GM19351 (cell line): ENCODE data around the gene PHF14.
A peak's percentile ranks its signal among the peaks of the same experiment; 100 is the strongest.
"Not testable (repeated sequence)": the region's sequence is repeated elsewhere in the genome, so short reads cannot be mapped to it uniquely, and the experiment has no call there.

Experiments
- ATAC-seq: cut with Tn5 transposase; IDR thresholded peaks from one replicate; pipeline ENCODE4 v1.9.1; 2021; ENCODE audit warnings: mild to moderate bottlenecking, moderate library complexity; ENCODE audit not compliant: unreplicated experiment

PHF14 gene, protein sequence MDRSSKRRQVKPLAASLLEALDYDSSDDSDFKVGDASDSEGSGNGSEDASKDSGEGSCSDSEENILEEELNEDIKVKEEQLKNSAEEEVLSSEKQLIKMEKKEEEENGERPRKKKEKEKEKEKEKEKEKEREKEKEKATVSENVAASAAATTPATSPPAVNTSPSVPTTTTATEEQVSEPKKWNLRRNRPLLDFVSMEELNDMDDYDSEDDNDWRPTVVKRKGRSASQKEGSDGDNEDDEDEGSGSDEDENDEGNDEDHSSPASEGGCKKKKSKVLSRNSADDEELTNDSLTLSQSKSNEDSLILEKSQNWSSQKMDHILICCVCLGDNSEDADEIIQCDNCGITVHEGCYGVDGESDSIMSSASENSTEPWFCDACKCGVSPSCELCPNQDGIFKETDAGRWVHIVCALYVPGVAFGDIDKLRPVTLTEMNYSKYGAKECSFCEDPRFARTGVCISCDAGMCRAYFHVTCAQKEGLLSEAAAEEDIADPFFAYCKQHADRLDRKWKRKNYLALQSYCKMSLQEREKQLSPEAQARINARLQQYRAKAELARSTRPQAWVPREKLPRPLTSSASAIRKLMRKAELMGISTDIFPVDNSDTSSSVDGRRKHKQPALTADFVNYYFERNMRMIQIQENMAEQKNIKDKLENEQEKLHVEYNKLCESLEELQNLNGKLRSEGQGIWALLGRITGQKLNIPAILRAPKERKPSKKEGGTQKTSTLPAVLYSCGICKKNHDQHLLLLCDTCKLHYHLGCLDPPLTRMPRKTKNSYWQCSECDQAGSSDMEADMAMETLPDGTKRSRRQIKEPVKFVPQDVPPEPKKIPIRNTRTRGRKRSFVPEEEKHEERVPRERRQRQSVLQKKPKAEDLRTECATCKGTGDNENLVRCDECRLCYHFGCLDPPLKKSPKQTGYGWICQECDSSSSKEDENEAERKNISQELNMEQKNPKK

DNA sequence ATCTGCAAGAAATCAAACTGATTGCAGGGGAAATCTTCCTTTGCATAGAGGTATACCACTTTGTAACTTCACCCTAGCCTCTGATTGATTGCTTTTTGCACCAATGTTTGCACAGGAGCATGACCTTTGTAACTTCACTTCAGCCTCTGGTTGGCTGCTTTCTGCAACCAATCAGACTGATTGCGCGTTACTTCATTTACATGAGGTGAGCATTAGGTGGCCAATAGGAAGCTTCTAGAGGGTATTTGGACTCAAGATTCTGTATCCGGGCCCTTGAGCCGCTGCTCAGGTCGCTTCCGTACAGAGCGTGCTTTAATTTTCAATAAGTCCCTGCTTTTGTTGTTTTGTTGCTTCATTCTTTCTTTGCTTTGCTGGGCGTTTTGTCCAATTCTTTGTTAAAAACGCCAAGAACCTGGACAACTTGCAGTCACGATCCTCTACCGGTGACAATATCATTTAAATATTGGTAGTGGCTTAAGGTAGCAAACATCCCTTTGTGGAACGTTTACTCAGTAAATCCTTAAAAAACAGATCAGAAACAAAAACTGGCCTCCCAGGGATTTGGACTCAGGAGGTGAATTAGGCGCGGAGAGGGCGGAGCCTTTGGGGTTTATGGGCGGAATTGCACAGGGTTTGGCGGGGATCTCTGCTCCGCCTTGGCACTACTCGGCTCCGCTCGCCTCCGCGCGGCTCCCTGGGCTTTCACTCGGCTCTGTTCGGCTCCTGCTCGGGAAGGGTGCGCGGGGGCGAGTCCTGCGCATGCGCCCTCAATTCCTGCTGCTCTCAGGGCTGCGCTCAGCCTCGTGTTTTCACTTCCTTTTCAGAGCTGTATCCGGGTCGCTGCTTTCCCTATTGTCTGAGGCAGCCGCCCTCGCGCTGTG lies at the start of gene PHF14:
TSS of gene PHF14 (plus strand) at position 812 of the 881 bp plus-strand sequence. CDS start 452 bp downstream, outside the sequence.
- ATAC-seq, result peak; percentile 94

DNA sequence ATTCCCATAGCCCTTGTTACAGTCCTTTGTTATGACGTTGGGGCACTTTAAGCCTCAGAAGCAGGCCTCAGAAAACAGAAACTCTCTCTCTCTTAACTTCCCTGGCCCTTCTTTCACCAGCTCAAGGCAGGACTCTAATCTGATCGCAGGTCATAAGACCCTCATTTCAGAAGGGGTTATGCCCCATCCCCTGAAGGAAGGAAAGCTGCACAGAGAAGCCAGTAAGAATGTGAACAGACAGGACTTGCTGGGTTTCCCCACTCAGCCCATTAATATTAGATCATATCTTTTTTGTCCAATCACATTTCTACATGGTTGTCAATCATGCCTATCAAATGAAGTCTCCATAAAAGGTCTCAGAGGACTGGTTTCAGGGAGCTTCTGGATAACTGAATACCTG lies 49.3 kb upstream of the PHF14 start:
- no peak for ATAC-seq

DNA sequence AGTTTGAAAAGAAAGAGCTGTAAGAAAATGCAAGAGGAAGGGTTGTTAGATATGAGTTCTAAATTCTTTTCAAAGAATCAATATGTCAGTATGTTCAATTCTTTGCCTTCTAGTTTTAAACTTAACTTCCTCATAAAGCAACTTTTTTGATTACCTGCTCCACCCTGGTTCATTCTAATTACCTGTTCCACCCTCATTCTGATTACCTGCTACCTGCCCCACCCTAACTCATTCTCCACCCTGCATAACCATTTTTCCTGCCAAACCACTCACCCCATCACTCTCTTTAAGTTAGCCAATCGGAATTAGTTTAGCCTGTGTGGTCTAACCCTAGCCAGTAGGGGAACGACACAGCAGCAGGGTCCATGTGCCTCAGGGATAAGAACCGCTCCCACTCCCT lies 45.5 kb upstream of the PHF14 start:
- ATAC-seq, result not testable (repeated sequence)

DNA sequence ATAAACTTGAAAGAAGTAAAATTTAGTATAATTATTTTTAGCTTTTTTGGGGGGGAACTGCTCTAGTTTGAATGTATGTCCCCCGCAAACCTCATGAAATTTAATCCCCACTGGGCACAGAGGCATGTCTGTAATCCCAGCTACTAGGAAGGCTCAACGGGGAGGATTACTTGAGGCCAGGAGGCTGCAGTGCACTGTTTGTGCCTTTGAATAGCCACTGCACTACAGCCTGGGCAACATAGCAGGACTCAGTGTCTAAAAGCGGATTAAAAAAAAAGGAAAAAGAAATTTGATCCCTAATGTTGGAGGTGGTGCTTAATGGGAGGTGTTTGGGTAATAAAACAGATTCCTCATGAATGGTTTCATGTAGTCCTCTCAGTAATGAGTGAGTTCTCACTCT lies 43.1 kb upstream of the PHF14 start:
- no peak for ATAC-seq

DNA sequence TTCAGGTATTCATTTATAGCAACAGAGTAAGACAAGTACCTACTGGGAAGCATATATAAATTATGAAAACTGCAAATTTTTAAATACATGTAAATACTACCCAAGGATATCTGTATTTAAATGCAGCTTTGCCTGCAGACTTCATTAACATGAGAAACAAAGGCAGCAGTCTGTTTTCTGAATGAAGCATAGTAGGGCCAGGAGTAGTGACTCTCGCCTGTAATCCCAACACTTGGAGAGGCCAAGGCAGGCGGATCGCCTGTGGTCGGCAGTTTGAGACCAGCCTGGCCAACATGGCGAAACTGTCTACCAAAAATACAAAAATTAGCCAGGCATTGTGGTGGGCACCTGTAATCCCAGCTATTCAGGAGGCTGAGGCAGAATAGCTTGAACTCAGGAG lies 42.5 kb upstream of the PHF14 start:
- ATAC-seq, result no peak

DNA sequence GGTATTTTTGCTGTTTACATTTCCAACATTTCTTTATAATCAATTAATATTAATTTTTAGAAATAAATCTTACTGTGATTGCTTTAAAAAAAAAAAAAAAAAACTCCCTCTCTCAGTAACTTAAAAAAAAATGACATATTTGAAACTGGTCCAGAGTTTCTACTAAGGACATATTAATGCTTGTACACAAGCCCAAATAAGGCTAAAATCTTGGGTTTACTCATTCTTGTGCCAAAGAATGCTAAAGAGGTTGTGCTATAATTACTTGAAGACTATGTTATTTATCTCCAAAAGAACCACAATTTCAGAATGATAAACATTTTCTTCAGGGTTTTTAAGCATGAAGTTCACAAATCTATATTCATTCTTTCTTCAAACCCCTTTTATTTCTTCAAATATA lies 39.4 kb upstream of the PHF14 start:
- no peak for ATAC-seq

DNA sequence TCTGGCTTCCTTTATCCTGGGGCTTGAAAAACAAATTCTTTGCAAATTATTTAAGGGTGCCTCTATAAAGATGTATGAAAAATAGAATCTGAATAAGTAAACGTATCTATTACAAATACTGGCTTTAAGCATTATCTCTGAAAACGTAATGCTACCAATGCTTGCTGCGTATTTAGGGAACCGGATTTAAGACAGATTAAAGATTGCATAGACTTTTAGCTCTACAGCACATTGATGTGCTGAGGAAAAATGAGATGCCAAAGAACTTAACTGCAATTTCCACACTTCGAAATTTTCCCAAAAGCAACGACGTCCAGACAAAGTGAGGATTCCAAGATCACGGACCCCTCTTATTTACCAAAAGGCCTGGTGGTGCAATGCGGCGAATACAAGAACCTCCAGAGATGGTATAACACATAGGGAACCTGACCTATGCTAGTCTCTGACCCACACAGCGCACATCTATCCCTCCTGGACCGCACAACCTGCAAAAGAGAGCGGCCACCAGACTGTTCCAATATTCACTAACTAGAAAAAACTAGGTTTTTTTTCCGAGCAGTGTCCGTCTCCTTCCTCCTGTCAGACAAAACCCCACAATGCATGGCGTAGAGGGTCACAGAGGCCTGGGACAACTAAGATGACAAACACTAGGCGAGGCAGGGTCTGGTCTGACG lies 34.3 kb upstream of the PHF14 start:
- peak; percentile 21 for ATAC-seq

DNA sequence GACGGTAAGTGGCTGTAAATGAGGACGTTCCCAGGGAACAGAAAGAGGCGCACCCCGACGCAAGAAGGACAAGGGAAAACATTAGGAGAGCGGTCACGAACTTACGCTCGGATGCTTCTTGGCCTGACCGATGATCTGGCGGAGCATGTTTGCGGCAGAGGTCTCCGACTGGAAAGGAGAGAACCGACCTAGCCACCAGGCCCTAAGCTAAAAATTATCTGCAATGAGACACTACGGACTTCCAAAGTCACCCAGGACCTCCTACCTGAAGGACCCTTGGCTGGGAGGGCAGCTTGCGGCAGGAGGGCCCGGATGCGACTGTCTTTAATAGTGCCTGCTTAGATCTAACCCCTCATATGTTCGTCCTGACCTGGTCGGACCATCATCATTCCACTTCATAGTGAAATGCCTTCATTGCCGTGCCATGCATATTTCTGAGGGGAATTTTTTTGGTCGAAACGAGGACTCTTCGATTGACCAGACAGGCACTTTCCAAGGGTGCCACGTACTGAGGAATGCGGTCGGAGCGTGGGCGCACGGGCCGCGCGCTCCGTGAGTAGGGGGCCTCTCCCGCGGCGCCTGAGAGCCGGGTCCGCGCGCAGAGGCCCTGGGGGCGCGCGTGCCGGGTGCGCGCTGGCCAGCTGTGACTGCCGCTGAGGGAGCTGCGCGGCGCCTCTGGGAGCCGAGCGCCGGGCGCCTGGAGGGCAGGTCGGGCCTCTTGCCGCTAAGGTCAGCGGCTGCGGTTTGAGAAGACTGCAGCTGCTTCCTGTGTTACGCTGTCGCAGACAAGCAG lies 33.6 kb upstream of the PHF14 start:
- ATAC-seq, result peak; percentile 84

DNA sequence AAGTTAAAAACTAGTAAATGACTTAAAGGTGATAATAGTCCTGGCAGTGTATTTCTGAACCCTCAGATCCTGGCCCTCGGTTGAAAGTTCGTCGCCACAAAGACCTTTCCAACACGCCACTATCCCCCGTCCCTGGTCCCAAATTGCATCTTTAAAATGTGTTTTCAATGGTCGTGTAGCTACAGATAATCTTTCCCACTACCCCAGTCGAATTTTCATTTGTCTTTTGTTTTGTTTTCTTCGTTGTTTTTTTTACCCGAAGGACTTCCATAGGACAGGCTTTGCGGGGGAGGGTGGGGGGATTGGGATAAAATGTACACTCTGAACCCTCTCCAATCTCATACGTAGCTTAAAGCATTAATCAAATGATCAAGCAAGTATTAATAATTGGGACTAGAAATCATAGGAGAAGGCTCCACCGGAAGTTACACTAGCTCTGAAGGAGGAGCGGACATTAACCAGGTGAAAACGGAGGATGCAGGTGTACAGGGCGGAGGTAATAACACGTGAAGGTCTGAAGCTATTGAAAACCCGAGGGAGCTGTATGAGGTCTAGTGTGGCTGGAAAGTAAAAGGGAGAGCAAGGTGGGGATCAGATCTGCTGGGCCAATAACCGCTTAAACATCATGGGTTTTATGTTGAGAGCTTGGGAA lies 32.8 kb upstream of the PHF14 start:
- no peak for ATAC-seq

DNA sequence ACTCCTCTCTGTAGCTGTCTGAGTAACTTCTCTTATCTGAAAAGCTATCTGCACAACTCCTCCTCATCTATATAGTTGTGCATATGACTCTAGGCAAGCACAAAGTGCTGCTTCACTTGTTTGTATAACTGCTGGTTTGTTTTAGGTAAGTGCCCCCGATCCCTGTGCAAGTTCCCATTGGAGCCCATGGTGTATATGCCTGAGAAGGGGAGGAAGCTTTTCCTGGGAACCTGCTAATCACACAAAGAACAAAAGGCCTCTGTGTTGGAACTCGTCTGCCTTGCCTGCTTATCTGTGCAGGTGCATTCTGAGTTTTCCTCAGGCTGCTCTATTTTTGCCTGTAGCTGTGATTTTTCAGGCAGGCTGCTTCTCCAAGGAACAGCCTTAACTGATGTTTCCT lies 23.2 kb upstream of the PHF14 start:
- ATAC-seq, result no peak

DNA sequence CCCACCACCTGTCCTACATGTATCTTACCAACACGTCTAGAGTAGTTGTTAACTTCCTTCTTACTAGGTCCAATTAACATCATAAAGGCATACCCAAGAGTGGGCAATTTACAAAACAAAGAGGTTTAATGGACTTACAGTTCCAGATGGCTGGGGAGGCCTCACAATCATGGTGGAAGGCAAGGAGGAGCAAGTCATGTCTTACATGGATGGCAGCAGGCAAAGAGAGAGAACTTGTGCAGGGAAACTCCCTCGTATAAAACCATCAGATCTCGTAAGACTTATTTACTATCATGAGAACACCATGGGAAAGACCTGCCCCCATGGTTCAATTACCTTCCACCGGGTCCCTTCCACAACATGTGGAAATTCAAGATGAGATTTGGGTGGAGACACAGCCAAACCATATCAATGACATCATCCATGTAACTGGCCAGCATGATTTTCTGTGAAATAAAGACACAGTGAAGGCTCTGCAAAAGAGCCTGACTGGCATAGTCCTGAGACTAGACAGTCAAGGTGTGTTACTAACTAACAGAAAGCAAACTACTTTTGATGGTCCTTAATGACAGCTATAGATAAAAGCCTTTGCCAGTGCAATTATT lies 22.6 kb upstream of the PHF14 start:
- ATAC-seq, result not testable (repeated sequence)

DNA sequence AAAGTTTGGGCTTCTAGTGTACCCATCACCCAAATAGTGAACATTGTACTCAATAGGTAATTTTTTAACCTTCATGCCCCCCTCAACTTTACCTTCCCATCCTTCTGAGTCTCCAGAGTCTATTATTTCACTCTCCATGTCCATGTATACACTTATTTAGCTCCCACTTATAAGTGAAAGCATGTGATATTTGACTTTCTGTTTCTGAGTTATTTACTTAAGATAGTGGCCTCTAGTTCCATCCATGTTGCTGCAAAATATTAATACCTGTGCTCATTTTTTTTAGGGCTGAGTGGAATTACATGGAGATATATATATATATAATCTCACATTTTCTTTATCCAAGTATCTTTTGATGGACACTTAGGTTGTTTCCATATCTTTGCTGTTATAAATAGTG lies 21.1 kb upstream of the PHF14 start:
- ATAC-seq, result no peak

DNA sequence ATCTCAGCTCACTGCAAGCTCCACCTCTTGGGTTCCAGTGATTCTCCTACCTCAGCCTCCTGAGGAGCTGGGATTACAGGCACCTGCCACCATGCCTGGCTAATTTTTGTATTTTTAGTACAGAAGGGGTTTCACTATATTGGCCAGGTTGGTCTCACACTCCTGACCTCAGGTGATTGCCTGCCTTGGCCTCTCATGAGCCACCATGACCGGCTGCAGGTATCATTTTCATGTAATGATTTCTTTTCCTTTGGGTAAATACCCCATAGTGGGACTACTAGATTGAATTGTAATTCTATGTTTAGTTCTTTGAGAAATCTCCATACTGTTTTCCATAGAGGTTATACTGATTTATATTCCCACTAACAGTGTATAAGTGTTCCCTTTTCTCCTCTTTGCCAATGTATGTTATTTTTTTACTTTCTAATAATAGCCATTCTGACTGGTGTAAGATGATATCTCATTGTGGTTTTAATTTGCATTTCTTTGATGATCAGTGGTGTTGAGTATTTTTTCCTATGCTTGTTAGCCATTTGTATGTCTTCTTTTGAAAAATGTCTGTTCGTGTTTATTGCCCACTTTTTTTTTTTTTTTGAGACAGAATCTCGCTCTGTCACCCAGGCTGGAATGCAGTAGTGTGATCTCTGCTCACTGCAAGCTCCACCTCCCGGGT lies 20.5 kb upstream of the PHF14 start:
- not testable (repeated sequence) for ATAC-seq

DNA sequence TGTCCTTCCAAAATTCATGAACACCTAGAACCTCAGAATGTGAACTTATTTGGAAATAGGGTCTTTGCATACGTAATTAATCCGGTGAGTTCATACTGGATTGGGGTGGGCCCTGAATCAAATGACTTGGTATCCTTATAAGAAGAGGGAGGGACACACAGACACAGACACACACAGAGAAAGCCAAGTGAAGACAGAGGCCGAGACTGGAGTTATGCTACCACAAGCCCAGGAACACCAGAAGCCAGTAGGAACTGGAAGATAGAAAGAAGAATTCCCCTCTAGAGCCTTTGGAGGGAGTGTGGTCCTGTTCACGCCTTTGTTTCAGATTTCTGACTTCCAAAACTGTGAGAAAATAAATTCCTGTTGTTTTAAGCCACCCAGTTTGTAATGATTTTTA lies 17.1 kb upstream of the PHF14 start:
- no peak for ATAC-seq

DNA sequence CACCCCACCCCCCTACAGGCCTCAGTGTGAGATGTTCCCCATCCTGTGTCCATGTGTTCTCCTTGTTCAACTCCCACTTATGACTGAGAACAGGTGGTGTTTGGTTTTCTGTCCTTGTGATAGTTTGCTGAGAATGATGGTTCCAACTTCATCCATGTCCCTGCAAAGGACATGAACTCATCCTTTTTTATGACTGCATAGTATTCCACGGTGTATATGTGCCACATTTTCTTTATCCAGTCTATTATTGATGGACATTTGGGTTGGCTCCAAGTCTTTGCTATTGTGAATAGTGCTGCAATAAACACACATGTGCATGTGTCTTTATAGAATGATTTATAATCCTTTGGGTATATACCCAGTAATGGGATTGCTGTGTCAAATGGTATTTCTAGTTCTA lies 13.4 kb upstream of the PHF14 start:
- not testable (repeated sequence) for ATAC-seq

DNA sequence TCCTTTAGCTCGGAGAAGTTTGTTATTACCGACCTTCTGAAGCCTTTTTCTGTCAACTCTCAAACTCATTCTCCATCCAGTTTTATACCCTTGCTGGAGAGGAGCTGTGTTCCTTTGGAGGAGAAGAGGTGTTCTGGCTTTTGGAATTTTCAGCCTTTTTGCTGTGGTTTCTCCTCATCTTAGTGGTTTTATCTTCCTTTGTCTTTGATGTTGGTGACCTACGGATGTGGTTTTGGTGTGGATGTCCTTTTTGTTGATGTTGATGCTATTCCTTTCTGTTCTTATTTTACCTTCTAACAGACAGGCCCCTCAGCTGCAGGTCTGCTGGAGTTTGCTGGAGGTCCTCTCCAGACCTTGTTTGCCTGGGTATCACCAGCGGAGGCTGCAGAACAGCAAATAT lies 8.7 kb upstream of the PHF14 start:
- ATAC-seq, result not testable (repeated sequence)

DNA sequence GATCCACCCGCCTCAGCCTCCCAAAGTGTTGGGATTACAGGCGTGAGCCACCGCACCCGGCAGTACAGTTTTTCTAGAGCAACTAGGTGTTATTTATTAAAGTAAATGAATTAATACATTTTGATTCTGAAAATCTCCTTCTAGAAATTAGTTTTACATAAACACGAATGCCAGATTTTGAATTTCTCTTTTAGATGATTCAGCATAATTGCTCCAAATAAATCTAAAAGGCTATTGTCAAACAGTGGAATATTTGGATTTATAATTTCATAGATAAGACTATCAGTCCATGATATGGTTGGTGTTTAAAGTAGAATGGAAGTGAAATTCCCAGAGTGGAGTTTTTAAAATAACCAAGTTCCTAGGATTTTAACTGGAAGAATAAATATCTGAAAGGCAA lies 1.5 kb upstream of the PHF14 start:
- no peak for ATAC-seq
